H9 (cell line): ENCODE measurements around the gene KRT35. TPM values are rescaled to one million over a fixed set of nuclear protein-coding genes. Genes with fewer than 3 reads are reported as not detected.

ENCODE experiments used
- DNase-seq: peaks from one replicate; pipeline ENCODE4 v3.0.0-alpha.2; 2017
- H2AFZ ChIP-seq: one replicate; pipeline ENCODE4 v1.6.1; 2013; ENCODE audit warnings: mild to moderate bottlenecking, low read length, control low read depth, moderate library complexity
- H2AK5ac ChIP-seq: 2 replicates; pipeline ENCODE4 v1.6.1; 2013; ENCODE audit warnings: low read length, control low read depth, mixed read lengths; ENCODE audit not compliant: insufficient read length
- H2BK120ac ChIP-seq: one replicate; pipeline ENCODE4 v1.6.1; 2013; ENCODE audit warnings: low read depth, mild to moderate bottlenecking, low read length, control low read depth, inconsistent platforms; ENCODE audit not compliant: poor library complexity, severe bottlenecking
- H2BK12ac ChIP-seq: 2 replicates; pipeline ENCODE4 v1.6.1; 2013; ENCODE audit warnings: low read length, control low read depth, mixed read lengths, low read depth; ENCODE audit not compliant: insufficient read length
- H2BK15ac ChIP-seq: 2 replicates; pipeline ENCODE4 v1.6.1; 2013; ENCODE audit warnings: low read depth, low read length, control low read depth
- H2BK20ac ChIP-seq: one replicate; pipeline ENCODE4 v1.6.1; 2013; ENCODE audit warnings: low read depth, mild to moderate bottlenecking, low read length, control low read depth, inconsistent platforms; ENCODE audit not compliant: poor library complexity, severe bottlenecking
- H2BK5ac ChIP-seq: 2 replicates; pipeline ENCODE4 v1.6.1; 2013; ENCODE audit warnings: low read length, control low read depth, mixed read lengths; ENCODE audit not compliant: insufficient read length
- H3K14ac ChIP-seq: 2 replicates; pipeline ENCODE4 v1.6.1; 2013; ENCODE audit warnings: low read length, control low read depth; ENCODE audit not compliant: insufficient read depth
- H3K18ac ChIP-seq: 2 replicates; pipeline ENCODE4 v1.6.1; 2013; ENCODE audit warnings: low read depth, mild to moderate bottlenecking, mixed read lengths, low read length, control low read depth; ENCODE audit not compliant: insufficient read length
- H3K23ac ChIP-seq: 2 replicates; pipeline ENCODE4 v1.6.1; 2013; ENCODE audit warnings: low read length, control low read depth, mixed read lengths, low read depth; ENCODE audit not compliant: insufficient read length
- H3K23me2 ChIP-seq: 2 replicates; pipeline ENCODE4 v1.6.1; 2013; ENCODE audit warnings: low read depth, mild to moderate bottlenecking, mixed read lengths, low read length, control low read depth; ENCODE audit not compliant: insufficient read length, poor library complexity, severe bottlenecking
- H3K27ac ChIP-seq: 2 replicates; pipeline ENCODE4 v1.5.1; 2013; ENCODE audit warnings: low read length, control low read depth, mixed read lengths, low read depth; ENCODE audit not compliant: insufficient read length
- H3K27me3 ChIP-seq: 2 replicates; pipeline ENCODE4 v1.6.1; 2013; ENCODE audit warnings: low read length, control low read depth, inconsistent platforms; ENCODE audit not compliant: insufficient read depth
- H3K4ac ChIP-seq: 2 replicates; pipeline ENCODE4 v1.6.1; 2013; ENCODE audit warnings: low read depth, mild to moderate bottlenecking, control low read depth, inconsistent platforms, low read length, moderate library complexity
- H3K4me1 ChIP-seq: 2 replicates; pipeline ENCODE4 v1.6.1; 2013; ENCODE audit warnings: low read length, control low read depth, inconsistent platforms; ENCODE audit not compliant: insufficient read depth
- H3K4me2 ChIP-seq: 2 replicates; pipeline ENCODE4 v1.6.1; 2013; ENCODE audit warnings: low read length, control low read depth, mixed read lengths; ENCODE audit not compliant: insufficient read length, insufficient read depth
- H3K56ac ChIP-seq: 2 replicates; pipeline ENCODE4 v1.6.1; 2013; ENCODE audit warnings: low read depth, mild to moderate bottlenecking, mixed read lengths, low read length, control low read depth; ENCODE audit not compliant: insufficient read length
- H3K79me1 ChIP-seq: 2 replicates; pipeline ENCODE4 v1.6.1; 2013; ENCODE audit warnings: low read depth, mild to moderate bottlenecking, moderate library complexity, low read length, control low read depth, inconsistent platforms; ENCODE audit not compliant: insufficient read depth, poor library complexity, severe bottlenecking
- H3K79me2 ChIP-seq: 2 replicates; pipeline ENCODE4 v1.6.1; 2013; ENCODE audit warnings: low read length, control low read depth, inconsistent platforms; ENCODE audit not compliant: insufficient read depth
- H3K9ac ChIP-seq: 2 replicates; pipeline ENCODE4 v1.6.1; 2013; ENCODE audit warnings: low read length, control low read depth, mixed read lengths; ENCODE audit not compliant: insufficient read length; ENCODE audit errors: extremely low read depth
- H3K9me3 ChIP-seq: one replicate; pipeline ENCODE4 v1.6.1; 2013; ENCODE audit warnings: low read depth, low read length, inconsistent platforms; ENCODE audit not compliant: control insufficient read depth
- H3T11ph ChIP-seq: one replicate; pipeline ENCODE4 v1.6.1; 2013; ENCODE audit warnings: mild to moderate bottlenecking, low read length, control low read depth, inconsistent platforms
- H4K20me1 ChIP-seq: one replicate; pipeline ENCODE4 v1.6.1; 2013; ENCODE audit not compliant: control insufficient read depth, insufficient read length, insufficient read depth
- H4K5ac ChIP-seq: 2 replicates; pipeline ENCODE4 v1.6.1; 2013; ENCODE audit warnings: low read depth, mild to moderate bottlenecking, mixed read lengths, low read length, control low read depth; ENCODE audit not compliant: insufficient read length
- H4K8ac ChIP-seq: replicated peaks from 2 replicates; pipeline ENCODE4 v1.6.1; 2013; ENCODE audit warnings: low read length, control low read depth, mixed read lengths, low read depth; ENCODE audit not compliant: insufficient read length
- H4K91ac ChIP-seq: 2 replicates; pipeline ENCODE4 v1.6.1; 2013; ENCODE audit warnings: low read depth, mild to moderate bottlenecking, moderate library complexity, mixed read lengths, low read length, control low read depth; ENCODE audit not compliant: insufficient read length
- H3K27ac Mint-ChIP-seq, 3 experiments: 2 replicates in 2 of 3; 3 replicates in 1 of 3; pipeline ENCODE4 v1.8.0; 2020 to 2021; ENCODE audit warnings: mixed read lengths in 3 of 3, mild to moderate bottlenecking in 1 of 3, moderate library complexity in 1 of 3
- H3K27me3 Mint-ChIP-seq: 2 replicates; pipeline ENCODE4 v1.8.0; 2021; ENCODE audit warnings: low read depth, mild to moderate bottlenecking, moderate library complexity, mixed read lengths
- H3K36me3 Mint-ChIP-seq, 3 experiments: 2 replicates in 2 of 3; 3 replicates in 1 of 3; pipeline ENCODE4 v1.8.0; 2020 to 2021; ENCODE audit warnings: low read depth in 3 of 3, mixed read lengths in 3 of 3; ENCODE audit not compliant: insufficient read depth in 1 of 3
- H3K4me1 Mint-ChIP-seq, 2 experiments: 2 replicates each; pipeline ENCODE4 v1.8.0; 2020; ENCODE audit warnings: mixed read lengths in 2 of 2
- H3K4me3 Mint-ChIP-seq, 2 experiments: 2 replicates in 1 of 2; 3 replicates in 1 of 2; pipeline ENCODE4 v1.8.0; 2020 to 2021; ENCODE audit warnings: mild to moderate bottlenecking in 2 of 2, mixed read lengths in 2 of 2, moderate library complexity in 1 of 2
- H3K9me3 Mint-ChIP-seq, 2 experiments: 2 replicates in 1 of 2; 3 replicates in 1 of 2; pipeline ENCODE4 v1.8.0; 2020; ENCODE audit warnings: mild to moderate bottlenecking in 2 of 2, mixed read lengths in 2 of 2, moderate library complexity in 1 of 2
- CTCF ChIP-seq: fragments of 200-600 bp; sonication (generic); conservative IDR thresholded peaks from 3 replicates; pipeline ENCODE4 v1.8.0; 2021; ENCODE audit warnings: antibody characterized with exemption, mild to moderate bottlenecking
- WGBS: extraction: QIAGEN DNeasy Blood & Tissue Kit; methylation state at CpG from one replicate; pipeline ENCODE4 v1.1.7; 2013; ENCODE audit warnings: missing lambda C conversion rate, low lambda C conversion rate, mixed read lengths; ENCODE audit not compliant: insufficient read length; ENCODE audit errors: extremely low coverage; 5-methylcytosine and 5-hydroxymethylcytosine counted together
- total RNA-seq: library from RNA; stranded (reverse); gene quantifications from 2 replicates; pipeline ENCODE4 v1.2.1, GENCODE V29; 2021

The KRT35 gene
- total RNA-seq, 1 experiment from 2014 or later = not detected

DNA sequence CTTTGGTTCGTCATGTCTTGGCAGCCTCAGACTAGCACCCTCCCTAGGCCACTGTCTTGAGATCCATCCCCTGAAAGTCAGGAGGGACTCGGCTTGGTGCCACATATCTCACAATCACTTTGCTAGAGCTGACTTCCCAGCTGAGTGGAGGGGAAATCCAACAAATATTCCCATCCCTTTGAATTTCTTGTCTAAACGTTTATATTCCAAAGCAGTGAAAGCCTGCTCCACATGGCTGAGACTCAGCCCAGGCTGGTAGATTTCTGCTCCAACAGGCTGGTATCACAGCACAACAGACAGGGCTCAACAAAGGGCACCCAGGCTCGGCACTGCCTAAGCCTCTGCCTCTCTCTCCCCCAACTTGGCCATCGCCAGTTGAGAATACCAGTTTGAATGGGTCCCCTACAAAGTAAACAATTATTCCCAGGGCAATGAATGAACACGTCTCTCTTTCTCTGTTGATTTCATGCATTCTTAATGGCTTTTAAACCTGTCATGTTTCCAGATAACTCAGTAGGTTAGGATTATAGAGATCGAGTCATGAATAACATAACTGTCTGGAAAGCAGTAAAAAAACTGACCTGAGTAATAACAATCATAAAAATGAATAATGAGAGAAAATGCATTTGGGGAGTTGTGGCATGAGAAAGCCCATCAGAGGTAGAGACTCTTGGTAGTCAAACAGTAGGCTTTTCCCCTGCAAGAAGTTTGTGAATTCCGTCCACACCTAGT is 23.5 kb upstream of the KRT35 start:
- H3K18ac ChIP-seq = no peak overlapping the region
- H2BK15ac ChIP-seq = no peak overlapping the region
- no peak overlapping the region for H4K91ac ChIP-seq
- no peak overlapping the region for H4K8ac ChIP-seq
- no peaks in the 10 kb centered on the region for H4K20me1 ChIP-seq
- peaks cover 3% of the 10 kb centered on the region; the same call in 1 of the 2 replicates for H3K4me1 ChIP-seq
- H2BK12ac ChIP-seq = no peak overlapping the region
- TF ChIP-seq CTCF = no peak
- H2AFZ ChIP-seq = no peak overlapping the region
- H2BK120ac ChIP-seq = no peak overlapping the region
- H3K23me2 ChIP-seq = no peaks in the 10 kb centered on the region
- WGBS = no CpG with 5 or more reads among the region's 8 CpGs
- no peaks in the 10 kb centered on the region for H3K27me3 ChIP-seq
- no peak overlapping the region for H3T11ph ChIP-seq
- DNase-seq = no peak
- no peak overlapping the region for H4K5ac ChIP-seq
- H3K9me3 ChIP-seq = no peaks in the 10 kb centered on the region
- no peak overlapping the region for H2BK20ac ChIP-seq
- Mint-ChIP-seq H3K4me1 (peaks cover 21 to 24% of the 10 kb centered on the region in 2 experiments), H3K4me3 (no peak overlapping the region), H3K27ac (no peak overlapping the region), H3K27me3 (no peaks in the 10 kb centered on the region), H3K36me3 (no peaks in the 10 kb centered on the region), H3K9me3 (no peaks in the 10 kb centered on the region)
- no peak overlapping the region for H3K23ac ChIP-seq
- H3K14ac ChIP-seq = no peak overlapping the region
- H3K56ac ChIP-seq = no peak overlapping the region
- H3K4me2 ChIP-seq = no peak overlapping the region
- no peaks in the 10 kb centered on the region for H3K79me2 ChIP-seq
- no peak overlapping the region for H3K4ac ChIP-seq
- H3K9ac ChIP-seq = no peak overlapping the region
- no peak overlapping the region for H2AK5ac ChIP-seq
- H3K27ac ChIP-seq = no peak overlapping the region
- no peaks in the 10 kb centered on the region for H3K79me1 ChIP-seq
- no peak overlapping the region for H2BK5ac ChIP-seq
